Stimulated activated naive B cell treated with anti-CD40 and anti-IgM and Interleukin-4, amounts not matched to agents 10 μg/mL and 1 μg/mL and 100 μg/mL, for 72 hours (primary cell): ENCODE results near the gene PDZRN3.

ENCODE experiments used
- ATAC-seq, 2 donors: fragments of 150-1000 bp; cut with Tn5 transposase; replicated peaks; 2 replicates each; pipeline ENCODE4 v1.10.0; 2021; ENCODE audit warnings: moderate library complexity in 1 of 2
- DNase-seq: peaks from one replicate; pipeline ENCODE4 v3.0.0; 2021
- H3K27ac Mint-ChIP-seq: one replicate; pipeline ENCODE4 v1.8.0; 2022; ENCODE audit warnings: mild to moderate bottlenecking, mixed read lengths
- H3K27me3 Mint-ChIP-seq, 2 donors: one replicate each; pipeline ENCODE4 v1.8.0; 2022; ENCODE audit warnings: mixed read lengths in 2 of 2
- H3K36me3 Mint-ChIP-seq, 2 donors: one replicate each; pipeline ENCODE4 v1.8.0; 2022; ENCODE audit warnings: mixed read lengths in 2 of 2, mild to moderate bottlenecking in 1 of 2
- H3K4me1 Mint-ChIP-seq, 2 donors: one replicate each; pipeline ENCODE4 v1.8.0; 2022; ENCODE audit warnings: mixed read lengths in 2 of 2, mild to moderate bottlenecking in 1 of 2
- H3K4me3 Mint-ChIP-seq, 2 donors: one replicate each; pipeline ENCODE4 v1.8.0; 2022; ENCODE audit warnings: mild to moderate bottlenecking in 2 of 2, mixed read lengths in 2 of 2, moderate library complexity in 1 of 2
- H3K9me3 Mint-ChIP-seq, 2 donors: one replicate each; pipeline ENCODE4 v1.8.0; 2022; ENCODE audit warnings: mixed read lengths in 2 of 2, mild to moderate bottlenecking in 1 of 2

Gene PDZRN3

GRCh38 chr3:73546961-73547360, 77.8 kb downstream of the PDZRN3 start:
- no peaks in the 10 kb centered on the region for H3K4me1 Mint-ChIP-seq
- H3K9me3 Mint-ChIP-seq: no peaks in the 10 kb centered on the region
- DNase-seq (no peak), ATAC-seq (no peak)
- no peak overlapping the region for H3K4me3 Mint-ChIP-seq
- no peak overlapping the region for H3K27ac Mint-ChIP-seq
- H3K27me3 Mint-ChIP-seq: peaks cover 0 to 3% of the 10 kb centered on the region in 2 donors
- no peaks in the 10 kb centered on the region for H3K36me3 Mint-ChIP-seq

GRCh38 chr3:73543412-73543811, 81.3 kb downstream of the PDZRN3 start:
- Mint-ChIP-seq H3K4me1 (no peaks in the 10 kb centered on the region), H3K27ac (no peak overlapping the region), H3K9me3 (peaks cover 0 to 2% of the 10 kb centered on the region in 2 donors), H3K27me3 (peaks cover 0 to 6% of the 10 kb centered on the region in 2 donors), H3K36me3 (no peaks in the 10 kb centered on the region), H3K4me3 (no peak overlapping the region)
- DNase-seq: no peak
- no peak for ATAC-seq

GRCh38 chr3:73542136-73542535, 82.6 kb downstream of the PDZRN3 start:
- Mint-ChIP-seq H3K4me3 (no peak overlapping the region), H3K4me1 (no peaks in the 10 kb centered on the region), H3K27me3 (peaks cover 0 to 6% of the 10 kb centered on the region in 2 donors), H3K9me3 (peaks cover 0 to 2% of the 10 kb centered on the region in 2 donors), H3K36me3 (no peaks in the 10 kb centered on the region), H3K27ac (no peak overlapping the region)
- DNase-seq (no peak), ATAC-seq (no peak)

- Mint-ChIP-seq H3K27ac (no peak overlapping the region), H3K4me1 (no peaks in the 10 kb centered on the region), H3K9me3 (peaks cover 0 to 2% of the 10 kb centered on the region in 2 donors), H3K4me3 (no peak overlapping the region), H3K36me3 (no peaks in the 10 kb centered on the region), H3K27me3 (peaks cover 0 to 6% of the 10 kb centered on the region in 2 donors)
- DNase-seq: no peak
- no peak for ATAC-seq
These were observed 83.6 kb downstream of the PDZRN3 start for GRCh38 chr3:73540969-73541740.

- Mint-ChIP-seq H3K27ac (no peak overlapping the region), H3K4me3 (no peak overlapping the region), H3K27me3 (peaks cover 4 to 6% of the 10 kb centered on the region in 2 donors), H3K9me3 (peaks cover 0 to 2% of the 10 kb centered on the region in 2 donors), H3K4me1 (no peaks in the 10 kb centered on the region), H3K36me3 (no peaks in the 10 kb centered on the region)
- no peak for DNase-seq
- no peak for ATAC-seq
These were observed 86.3 kb downstream of the PDZRN3 start for GRCh38 chr3:73538486-73538885.

GRCh38 chr3:73536952-73537351, 87.8 kb downstream of the PDZRN3 start:
- H3K27ac Mint-ChIP-seq: no peak overlapping the region
- peaks cover 3 to 4% of the 10 kb centered on the region in 2 donors for H3K27me3 Mint-ChIP-seq
- no peak for DNase-seq
- peaks cover 0 to 2% of the 10 kb centered on the region in 2 donors for H3K9me3 Mint-ChIP-seq
- ATAC-seq: no peak
- H3K4me3 Mint-ChIP-seq: no peak overlapping the region
- no peaks in the 10 kb centered on the region for H3K4me1 Mint-ChIP-seq
- H3K36me3 Mint-ChIP-seq: no peaks in the 10 kb centered on the region

GRCh38 chr3:73536336-73536895, 88.3 kb downstream of the PDZRN3 start:
- DNase-seq: no peak
- Mint-ChIP-seq H3K9me3 (peaks cover 0 to 2% of the 10 kb centered on the region in 2 donors), H3K4me1 (no peaks in the 10 kb centered on the region), H3K36me3 (no peaks in the 10 kb centered on the region), H3K27me3 (peaks cover 3 to 4% of the 10 kb centered on the region in 2 donors), H3K4me3 (no peak overlapping the region), H3K27ac (no peak overlapping the region)
- ATAC-seq: no peak

GRCh38 chr3:73535931-73536330, 88.8 kb downstream of the PDZRN3 start:
- Mint-ChIP-seq H3K4me1 (no peaks in the 10 kb centered on the region), H3K4me3 (no peak overlapping the region), H3K36me3 (no peaks in the 10 kb centered on the region), H3K9me3 (peaks cover 0 to 2% of the 10 kb centered on the region in 2 donors), H3K27me3 (peaks cover 4 to 7% of the 10 kb centered on the region in 2 donors), H3K27ac (no peak overlapping the region)
- DNase-seq (no peak), ATAC-seq (no peak)

- Mint-ChIP-seq H3K36me3 (no peaks in the 10 kb centered on the region), H3K4me1 (no peaks in the 10 kb centered on the region), H3K9me3 (no peaks in the 10 kb centered on the region), H3K4me3 (no peak overlapping the region), H3K27ac (no peak overlapping the region), H3K27me3 (peaks cover 4 to 7% of the 10 kb centered on the region in 2 donors)
- ATAC-seq (no peak), DNase-seq (no peak)
These were observed 89.6 kb downstream of the PDZRN3 start for GRCh38 chr3:73535137-73535536.

GRCh38 chr3:73530022-73530396, 94.7 kb downstream of the PDZRN3 start:
- Mint-ChIP-seq H3K36me3 (no peaks in the 10 kb centered on the region), H3K27me3 (peaks cover 16% of the 10 kb centered on the region in 2 donors), H3K27ac (no peak overlapping the region), H3K9me3 (no peaks in the 10 kb centered on the region), H3K4me1 (no peaks in the 10 kb centered on the region), H3K4me3 (no peak overlapping the region)
- ATAC-seq (no peak), DNase-seq (no peak)

- H3K27ac Mint-ChIP-seq: no peak overlapping the region
- H3K4me3 Mint-ChIP-seq: no peak overlapping the region
- H3K9me3 Mint-ChIP-seq: no peaks in the 10 kb centered on the region
These were observed 95.3 kb downstream of the PDZRN3 start for GRCh38 chr3:73529308-73530021.

GRCh38 chr3:73525591-73525990, 99.2 kb downstream of the PDZRN3 start:
- H3K27ac Mint-ChIP-seq: no peak overlapping the region
- DNase-seq (no peak), ATAC-seq (no peak)
- H3K36me3 Mint-ChIP-seq: no peaks in the 10 kb centered on the region
- H3K9me3 Mint-ChIP-seq: no peaks in the 10 kb centered on the region
- H3K4me1 Mint-ChIP-seq: no peaks in the 10 kb centered on the region
- H3K27me3 Mint-ChIP-seq: peaks cover 9 to 12% of the 10 kb centered on the region in 2 donors
- no peak overlapping the region for H3K4me3 Mint-ChIP-seq

More at GRCh38 chr3:73529308-73530021, 95.3 kb downstream of the PDZRN3 start:
- H3K36me3 Mint-ChIP-seq: no peaks in the 10 kb centered on the region
- DNase-seq (no peak), ATAC-seq (no peak)
- H3K4me1 Mint-ChIP-seq: no peaks in the 10 kb centered on the region
- peaks cover 16% of the 10 kb centered on the region in 2 donors for H3K27me3 Mint-ChIP-seq

GRCh38 chr3:73523661-73524060, 101.1 kb downstream of the PDZRN3 start:
- no peak overlapping the region for H3K4me3 Mint-ChIP-seq
- H3K27me3 Mint-ChIP-seq: peaks cover 9 to 11% of the 10 kb centered on the region in 2 donors
- DNase-seq (no peak), ATAC-seq (no peak)
- no peaks in the 10 kb centered on the region for H3K36me3 Mint-ChIP-seq
- no peaks in the 10 kb centered on the region for H3K9me3 Mint-ChIP-seq
- no peak overlapping the region for H3K27ac Mint-ChIP-seq
- no peaks in the 10 kb centered on the region for H3K4me1 Mint-ChIP-seq

GRCh38 chr3:73521734-73522336, 102.9 kb downstream of the PDZRN3 start:
- ATAC-seq (no peak), DNase-seq (no peak)
- Mint-ChIP-seq H3K27me3 (peaks cover 0 to 8% of the 10 kb centered on the region in 2 donors), H3K27ac (no peak overlapping the region), H3K4me1 (no peaks in the 10 kb centered on the region), H3K9me3 (no peaks in the 10 kb centered on the region), H3K4me3 (no peak overlapping the region), H3K36me3 (no peaks in the 10 kb centered on the region)
